Activated effector memory CD4-positive, alpha-beta T cell treated with anti-CD3 and anti-CD28 coated beads, Interleukin-2, amount 50 U/mL, for 16 hours (primary cell): Measurements from ENCODE around the gene CUBN.
"Not testable (repeated sequence)": the region's sequence is repeated elsewhere in the genome, so short reads cannot be mapped to it uniquely, and the experiment has no call there.

Experiments
- DNase-seq: peaks from one replicate; pipeline ENCODE4 v3.0.0-alpha.2; 2020

CUBN gene

DNA sequence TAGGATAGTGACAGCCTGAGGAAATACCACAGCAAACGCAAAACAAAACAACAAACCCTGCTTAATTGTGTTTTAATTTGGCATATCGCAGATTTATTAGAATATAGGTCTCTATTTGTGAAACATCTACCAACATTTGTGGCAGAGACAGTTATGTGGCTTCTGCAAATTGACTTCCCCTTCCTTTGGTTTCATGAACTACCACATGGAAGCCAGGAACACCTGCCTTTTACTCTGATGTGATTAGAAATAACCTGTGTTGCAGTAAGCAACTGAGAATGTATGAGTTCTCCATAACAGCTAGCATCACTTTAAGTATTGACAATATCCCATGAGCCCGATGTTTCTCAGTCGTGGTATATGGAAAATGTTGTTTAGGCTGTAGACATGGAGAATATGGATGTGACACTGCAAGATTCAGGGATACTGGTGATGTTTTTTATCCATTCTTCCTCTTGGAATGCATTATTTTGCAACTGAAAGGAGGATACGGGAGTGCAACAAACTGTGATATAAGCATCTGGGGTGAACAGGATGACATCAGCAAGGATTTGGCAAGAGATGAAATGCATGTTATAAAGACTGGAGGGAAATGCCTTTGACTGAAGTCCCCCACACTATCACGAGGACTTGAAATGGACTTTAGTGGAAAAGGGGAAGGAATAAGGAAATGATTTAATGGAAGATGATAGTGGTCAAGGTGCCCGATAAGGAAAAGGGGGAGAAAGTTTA lies 95.9 kb downstream of the CUBN start:
- no peak for DNase-seq

DNA sequence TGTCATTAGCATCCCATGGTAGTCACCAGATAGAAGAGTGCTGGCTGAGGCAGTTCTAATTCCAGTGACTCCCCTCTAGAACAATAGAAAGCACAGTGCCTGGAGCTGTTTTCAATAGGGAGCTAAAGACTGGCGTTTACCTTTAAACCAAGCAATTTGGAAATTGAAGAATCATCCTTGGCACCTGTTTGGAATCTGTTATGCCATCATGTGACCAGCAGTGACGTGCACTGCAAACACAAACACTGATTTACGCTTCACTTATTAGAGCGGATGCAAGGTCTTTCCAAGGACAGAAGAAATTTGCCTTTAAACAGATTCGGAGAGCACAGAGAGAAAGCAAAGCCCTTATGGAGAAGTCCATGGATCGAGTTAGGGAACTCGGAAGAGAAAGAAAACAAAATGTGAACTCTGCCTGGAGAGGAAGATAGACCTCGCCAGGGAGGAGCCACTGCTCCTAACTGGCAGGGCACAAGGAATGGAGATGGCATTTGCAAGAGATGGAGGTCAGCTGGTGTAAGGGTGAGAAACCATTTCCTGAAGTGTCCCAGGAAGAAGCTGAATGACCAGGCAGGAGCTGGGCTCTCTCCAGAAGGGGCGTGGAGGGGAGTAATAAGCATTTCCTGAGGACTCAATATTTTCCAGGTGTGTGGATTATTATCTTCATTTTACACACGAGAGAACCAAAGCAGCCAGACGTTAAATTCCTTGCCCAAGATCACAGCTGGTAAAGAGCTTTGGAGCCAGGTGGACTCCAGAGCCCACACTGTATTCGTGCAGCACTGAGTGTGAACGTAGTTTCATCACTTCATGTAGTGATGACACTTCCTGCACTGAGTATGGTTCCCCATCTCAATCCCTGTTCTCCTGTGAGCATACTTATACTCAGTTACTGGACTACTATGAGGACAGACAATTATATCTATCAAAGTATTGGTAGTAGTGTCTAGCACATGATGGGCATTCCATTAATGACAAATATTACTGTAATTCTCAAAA lies 97.7 kb downstream of the CUBN start:
- DNase-seq = no peak

DNA sequence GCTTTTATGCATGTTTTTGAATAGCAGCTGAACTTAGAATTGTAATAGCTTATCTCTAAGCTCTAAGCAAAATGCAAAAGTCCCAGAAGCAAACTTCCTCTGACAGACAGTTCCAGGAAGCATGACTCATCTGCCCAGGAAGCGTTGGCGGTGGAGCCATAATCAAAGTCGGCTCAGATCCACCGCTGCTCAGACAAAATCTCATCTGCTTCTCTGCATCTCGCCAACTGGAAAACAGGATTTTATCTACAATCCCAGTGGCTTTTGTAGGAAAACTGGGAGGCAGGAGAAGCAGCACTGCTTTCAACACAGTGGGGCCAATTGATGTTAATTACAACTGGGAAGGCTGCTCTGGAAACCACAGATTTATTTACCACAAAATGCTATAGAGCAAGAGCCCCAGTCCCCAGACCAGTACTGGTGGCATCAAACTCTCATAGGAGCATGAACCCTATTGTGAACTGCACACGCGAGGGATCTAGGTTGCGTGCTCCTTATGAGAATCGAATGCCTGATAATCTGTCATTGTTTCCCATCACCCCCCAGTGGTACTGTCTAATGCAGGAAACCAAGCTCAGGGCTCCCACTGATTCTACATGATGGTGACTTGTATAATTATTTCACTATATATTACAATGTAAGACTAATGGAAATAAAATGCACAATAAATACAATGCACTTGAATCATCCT lies 99.9 kb downstream of the CUBN start:
- DNase-seq = peak; percentile 94

DNA sequence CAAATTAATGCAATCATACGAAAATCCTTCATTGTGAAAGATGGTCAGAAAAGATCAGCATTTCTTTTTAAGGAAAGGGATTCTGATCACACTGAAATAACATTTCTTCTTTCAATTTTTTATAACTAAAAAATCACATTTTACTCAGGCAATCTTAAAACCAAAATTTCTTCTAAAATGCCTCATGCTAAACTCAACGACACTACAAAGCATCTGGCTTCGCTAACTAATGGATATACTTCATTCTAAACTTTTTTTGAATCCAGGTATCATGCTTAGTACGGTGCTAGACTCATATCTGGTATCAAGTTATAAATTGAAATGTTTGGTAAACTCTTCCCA lies 100.4 kb downstream of the CUBN start:
- DNase-seq = no peak

DNA sequence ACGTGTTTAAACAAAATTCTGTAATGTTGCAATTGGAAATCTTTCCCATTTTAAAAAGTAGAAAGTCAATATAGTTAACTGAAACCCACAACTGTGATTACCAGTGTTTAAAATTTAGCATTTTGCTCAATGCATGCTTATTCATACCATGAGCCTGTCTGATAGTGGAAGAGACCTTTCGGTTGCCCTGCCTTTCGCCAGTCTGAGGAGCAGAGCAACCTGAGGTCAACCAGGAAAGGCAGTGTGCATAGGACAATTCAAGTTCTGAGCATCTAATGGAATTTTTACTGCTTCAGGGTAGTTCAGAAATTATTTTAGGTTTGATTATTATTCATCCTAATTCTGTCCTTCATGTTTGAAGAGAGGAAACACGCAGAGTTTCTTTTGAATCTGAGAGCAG lies 100.8 kb downstream of the CUBN start:
- DNase-seq = no peak

DNA sequence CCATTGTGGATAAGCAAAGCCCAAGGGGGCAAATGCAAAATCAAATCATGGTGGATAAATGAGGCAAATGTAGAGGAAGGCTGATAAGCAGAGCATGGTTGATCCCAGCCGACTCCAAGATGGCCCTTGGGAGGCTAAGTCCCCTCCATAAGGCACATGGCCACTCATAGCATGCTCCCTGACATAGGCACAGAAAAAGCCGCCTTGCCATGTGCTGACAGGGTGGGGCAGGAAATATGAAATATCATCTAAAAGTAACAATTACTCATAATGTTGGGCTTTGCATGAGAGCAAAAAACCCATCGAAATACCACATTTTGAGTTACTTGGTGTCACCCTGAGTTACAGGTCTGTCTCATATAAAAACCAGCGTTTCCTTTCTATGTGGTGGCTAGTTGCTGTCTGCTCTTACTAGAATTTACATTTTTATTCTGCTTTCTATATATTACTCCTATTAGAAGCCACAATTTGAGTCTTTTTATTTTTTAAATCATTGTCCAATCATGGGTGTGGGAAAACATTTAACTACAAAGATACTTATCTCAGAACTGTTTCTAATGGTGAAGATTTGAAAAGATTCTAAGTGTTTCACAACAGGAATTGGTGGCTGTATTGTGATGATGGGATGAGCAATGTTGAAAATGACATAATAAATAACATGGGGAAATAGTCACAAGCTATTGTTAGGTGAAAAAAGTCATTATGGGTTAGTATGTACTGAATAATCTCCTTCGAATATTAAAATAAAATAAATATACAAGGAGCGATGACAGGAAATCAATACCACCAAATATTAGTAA lies 102.7 kb downstream of the CUBN start:
- peak; percentile 89 for DNase-seq

DNA sequence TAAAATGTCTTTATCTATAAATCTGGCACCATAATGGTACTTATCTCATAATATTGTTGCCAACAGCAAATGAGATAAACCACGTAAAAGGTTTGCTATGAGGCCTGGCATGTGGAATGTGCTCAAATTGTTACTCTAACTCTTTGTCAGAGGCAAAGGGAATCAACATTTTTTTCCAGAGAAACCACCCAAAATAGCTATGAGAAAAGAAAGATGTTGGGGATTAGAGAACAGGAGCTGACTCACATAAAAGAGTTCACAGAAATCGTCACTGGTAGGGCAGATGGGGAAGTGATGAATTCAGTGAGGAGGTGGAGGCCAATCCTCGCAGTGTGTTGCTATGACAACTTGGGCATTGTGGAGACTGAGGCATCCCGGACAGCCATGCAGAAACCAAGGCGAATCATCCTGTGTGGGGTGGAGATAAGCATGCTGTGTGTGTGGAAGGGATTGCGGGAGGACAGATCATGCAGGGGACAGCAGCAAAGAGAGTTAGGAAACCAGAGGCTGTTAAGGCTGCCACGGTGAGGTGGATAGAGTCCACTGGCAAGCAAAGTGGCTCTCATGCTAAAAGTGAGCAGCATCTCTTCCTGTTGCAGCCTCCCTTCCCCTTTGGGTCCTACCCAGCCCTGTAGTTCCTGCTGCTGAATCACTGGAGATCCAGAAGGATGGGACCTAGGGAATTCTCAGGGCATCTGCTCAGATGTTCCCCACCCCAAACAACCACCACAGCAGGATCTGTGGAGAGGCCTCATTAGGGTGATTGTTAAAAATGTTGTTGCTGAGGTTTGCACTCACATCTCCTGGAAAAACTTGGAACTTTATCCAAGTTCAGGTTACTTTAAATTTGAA lies 103.9 kb downstream of the CUBN start:
- DNase-seq = peak; percentile 85

DNA sequence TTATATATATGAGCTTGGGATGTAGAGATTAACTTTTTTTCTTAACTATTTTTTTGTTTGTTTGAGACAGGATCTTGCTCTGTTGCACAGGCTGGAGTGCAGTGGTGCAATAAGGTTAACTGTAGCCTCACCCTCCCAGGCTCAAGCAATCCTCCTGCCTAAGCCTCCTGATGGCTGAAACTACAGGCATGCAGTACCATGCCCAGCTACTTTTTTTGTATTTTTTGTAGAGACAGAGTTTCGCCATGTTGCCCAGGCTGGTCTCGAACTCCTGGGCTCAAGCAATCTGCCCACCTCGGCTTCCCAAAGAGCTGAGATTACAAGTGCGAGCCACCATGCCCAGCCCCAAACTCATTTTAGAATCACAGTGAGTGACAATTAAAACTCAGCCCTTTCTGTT lies 105.2 kb downstream of the CUBN start:
- DNase-seq = no peak

DNA sequence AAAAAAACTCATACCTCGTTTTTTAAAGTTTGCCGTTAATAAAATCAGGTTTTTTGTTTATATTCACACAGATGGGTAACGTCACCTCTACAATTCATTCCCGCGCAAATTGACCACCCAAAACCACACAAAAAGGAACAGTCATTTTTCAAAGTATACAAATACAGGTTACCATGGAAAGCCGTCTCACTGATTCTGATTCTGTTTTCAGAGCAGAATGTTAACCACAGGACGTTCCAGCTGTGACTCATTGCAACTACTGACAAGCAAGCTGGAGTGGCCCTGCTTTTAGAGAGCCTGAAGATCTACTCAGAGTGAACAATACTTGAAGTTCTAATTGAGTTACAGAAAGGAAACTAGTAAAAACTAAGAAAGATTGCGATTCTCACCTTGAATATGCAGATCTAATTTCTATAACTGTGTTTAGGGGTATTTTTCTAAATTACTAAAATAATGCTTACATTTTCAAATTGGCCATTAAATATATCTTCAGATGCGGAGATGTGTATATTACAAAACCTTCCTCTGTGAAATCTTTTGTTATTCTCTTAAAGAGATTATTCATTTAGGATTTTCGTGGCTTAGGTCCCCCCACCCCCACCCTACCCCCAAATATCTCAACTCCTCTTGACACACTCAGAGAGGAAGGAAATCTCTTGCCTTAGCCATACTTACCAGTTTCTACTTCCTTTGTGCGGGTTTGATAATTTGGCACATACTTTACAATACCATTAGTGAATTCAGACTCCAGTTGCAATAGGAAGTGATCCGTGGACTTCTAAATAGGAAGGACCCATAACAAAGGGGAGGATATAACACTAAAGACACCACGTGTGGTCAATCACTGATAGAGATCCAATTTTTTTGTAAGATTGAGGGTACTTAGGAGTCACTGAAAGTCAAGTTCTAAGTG lies 106.0 kb downstream of the CUBN start:
- peak; percentile 88 for DNase-seq

DNA sequence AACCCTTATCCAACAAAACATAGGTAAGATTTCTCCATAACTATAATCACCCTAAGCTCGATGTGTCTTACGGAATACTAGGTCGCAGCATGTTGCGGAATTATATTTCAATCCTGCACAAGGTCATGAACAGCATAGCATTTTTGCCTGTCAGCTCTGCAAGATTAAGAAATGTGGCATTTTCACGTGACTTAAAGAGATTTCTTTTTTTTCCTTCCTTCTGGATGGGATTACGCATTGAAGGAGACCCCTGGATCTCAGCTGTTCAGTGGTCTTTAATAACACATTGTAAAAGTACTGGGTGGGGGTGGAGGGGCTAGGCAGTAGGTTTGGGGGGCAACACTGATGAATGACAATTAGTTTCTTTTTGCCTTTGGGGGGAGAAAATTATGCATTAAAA lies 106.7 kb downstream of the CUBN start:
- no peak for DNase-seq

DNA sequence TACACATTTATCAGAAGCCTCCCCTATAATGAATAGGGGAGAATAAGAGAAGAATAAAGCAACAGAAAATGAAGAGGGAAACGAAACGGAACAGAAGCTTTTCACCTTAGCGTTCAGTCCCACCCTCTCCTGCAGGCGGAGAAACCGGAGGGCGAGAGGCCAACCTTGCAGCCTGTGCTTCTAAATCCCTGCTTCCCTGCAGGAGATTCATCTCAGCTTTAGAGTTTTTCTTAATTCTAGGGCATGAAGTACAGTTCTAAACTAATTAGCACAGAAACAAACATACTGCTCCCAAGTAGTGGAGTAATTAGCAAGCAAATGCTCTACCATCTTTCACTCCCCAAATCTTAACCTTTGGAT lies 107.2 kb downstream of the CUBN start:
- DNase-seq = no peak

DNA sequence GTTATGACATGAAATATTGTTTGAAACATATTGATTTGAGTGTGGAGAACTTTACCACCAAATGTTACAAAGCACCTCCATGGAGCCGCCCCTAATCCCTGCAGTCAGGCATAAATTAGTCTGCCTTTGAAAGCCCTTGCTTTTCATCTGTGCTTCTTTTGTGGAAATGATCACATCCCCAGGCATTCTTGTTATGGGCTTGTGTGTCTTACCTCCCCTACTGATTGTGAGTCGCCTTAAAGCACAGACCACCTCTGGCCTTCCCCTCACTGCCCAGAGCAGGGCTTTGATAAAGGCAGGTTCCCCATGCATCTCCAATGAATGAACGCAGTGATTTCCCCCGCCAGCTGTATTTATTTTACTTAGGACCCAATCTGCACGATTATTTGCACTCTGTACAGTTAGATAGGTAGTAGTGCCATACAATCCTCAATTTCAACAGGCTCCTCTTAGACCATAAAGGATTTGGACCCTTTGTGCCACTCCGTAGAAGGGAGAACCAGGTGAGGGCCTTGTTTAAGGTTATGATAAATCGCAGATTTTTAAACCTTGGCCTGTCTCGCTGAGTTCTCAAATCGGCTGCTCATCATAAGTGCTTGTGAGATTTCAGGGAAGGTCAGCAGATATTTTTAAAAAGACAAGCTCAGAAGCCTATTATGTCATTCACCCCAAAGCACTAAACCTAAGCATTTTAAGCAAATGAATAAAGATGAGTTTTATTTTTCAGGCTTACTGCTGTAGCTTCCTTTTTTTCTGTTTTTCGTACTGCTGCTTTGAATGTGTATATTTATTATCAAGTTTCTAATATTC lies 107.8 kb downstream of the CUBN start:
- DNase-seq = no peak

DNA sequence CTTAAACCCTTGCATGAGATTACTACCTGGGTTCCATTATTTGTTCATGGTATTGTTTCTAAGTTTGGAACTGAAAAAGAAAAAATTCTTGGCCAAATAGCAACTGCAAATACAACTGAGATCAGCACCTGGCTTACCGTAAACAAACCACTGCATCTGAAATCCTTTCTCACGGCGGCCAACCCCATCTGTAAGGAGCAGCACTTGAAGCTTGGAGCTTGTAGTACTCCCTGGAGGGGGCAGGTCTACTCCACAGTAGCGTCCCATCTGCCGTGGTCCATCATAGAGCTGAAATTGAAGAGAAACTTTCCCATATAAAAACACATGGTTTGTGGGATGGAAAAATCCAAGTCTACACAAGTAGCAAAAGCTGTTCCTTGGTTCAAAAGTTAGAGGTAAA lies 109.9 kb downstream of the CUBN start:
- no peak for DNase-seq

DNA sequence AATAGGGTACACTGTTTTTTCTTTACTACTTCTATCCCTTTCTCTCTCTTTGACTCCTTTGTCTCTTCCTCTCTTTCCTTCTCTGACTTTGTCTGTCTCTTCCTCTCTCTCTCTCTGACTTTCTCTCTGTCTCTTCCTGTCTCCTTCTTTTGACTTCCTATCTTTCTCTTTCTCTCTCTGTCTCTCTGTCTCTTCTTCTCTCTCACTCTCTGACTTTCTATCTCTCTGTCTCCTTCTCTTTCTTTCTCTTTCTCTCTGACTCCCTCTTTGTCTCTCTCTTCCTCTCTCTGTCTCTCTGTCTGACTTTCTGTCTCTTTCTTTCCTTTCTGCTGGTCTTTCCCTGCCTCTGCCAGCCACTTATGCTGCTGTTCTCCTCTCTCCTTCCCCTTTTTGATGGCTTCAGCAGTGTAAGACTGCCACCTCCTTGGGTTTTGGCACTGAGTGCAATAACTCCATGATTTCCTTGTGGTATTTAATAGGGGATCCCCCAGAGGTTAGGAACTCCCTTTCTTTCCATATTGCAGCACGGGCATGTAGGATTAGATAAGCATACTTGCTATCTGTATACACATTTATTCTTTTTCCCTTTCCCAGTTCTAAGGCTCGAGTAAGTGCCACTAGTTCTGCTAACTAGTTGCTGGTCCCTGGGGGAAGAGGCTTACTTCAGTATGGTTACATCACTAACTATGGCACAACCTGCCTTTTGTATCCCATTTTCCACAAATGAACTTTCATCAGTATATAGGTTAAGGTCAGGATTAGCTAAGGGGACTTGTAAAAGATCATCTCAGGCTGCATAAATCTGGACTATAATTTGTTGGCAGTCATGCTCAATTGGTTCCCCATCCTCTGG lies 116.3 kb downstream of the CUBN start:
- not testable (repeated sequence) for DNase-seq

DNA sequence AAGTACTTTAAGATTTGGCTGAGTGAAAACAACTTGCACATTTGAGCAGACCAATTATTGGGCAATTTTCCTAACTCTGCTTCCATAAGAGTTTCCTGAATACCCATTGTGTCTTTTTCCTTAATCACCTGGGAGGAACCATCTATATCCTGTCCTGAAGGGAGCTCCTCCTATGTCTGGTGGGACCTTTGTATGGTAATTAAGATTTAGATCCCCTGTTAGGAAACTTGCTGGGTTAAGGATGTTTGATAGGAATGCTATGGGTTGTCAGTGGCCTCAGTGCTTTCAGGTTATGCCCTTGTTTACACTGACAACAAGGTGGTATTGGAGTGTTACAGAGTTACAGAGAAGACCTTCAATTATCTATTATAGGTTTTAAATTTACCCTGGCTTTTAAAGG lies 116.9 kb downstream of the CUBN start:
- DNase-seq = not testable (repeated sequence)

DNA sequence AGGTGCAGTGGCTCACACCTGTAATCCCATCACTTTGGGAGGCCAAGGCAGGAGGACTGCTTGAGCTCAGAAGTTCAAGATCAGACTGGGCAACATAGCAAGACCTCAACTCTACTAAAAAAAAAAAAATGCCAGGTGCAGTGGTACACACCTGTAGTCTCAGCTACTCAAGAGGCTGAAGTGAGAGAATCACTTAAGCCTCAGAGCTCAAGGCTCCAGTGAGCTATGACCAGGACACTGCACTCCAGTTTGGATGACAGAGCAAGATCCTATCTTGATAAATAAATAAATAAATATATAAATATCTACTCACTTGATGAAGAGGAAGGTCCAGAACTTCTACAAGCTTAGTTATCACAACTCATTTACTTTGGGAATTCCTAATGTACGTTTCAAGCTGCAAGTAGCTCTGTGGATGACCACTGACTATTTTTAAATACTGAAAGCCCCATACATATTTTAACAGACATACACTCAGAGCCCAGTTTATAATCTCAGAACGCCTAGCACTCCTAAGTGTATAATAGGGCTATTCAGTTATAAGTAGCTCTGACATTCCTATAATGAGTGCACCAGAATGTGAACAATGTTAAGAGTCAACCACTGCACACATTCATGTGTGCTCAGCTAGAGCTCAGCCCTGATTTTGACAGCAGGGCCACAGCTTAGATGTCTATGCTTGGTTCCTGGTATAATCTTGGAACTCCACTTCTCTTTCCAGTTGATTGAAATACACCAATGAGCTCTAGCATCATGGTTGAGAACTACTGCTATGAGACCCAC lies 119.1 kb downstream of the CUBN start:
- DNase-seq = no peak

DNA sequence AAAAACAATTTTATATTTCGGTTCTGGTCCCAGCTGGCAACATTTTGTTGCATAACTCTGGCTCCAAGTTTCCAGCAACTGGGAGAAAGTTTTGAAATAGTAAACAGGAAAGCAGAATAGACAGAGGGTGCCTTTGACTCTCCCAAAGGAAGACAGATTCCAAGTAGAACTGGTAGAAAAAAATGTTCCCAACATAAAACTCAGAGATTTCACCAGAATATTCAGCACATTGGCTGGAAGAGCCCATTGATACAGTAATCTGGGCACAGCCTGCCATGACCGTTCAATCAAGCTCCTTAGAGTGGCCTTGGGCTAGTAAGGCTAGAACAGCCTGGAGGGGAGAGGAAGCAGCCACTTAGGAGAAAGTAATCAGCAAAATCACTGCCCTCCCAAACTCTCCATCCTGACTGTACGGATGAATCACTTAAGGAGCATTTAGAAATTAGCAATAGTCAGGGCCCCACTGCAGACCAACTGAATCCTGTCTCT lies 120.4 kb downstream of the CUBN start:
- DNase-seq = no peak

DNA sequence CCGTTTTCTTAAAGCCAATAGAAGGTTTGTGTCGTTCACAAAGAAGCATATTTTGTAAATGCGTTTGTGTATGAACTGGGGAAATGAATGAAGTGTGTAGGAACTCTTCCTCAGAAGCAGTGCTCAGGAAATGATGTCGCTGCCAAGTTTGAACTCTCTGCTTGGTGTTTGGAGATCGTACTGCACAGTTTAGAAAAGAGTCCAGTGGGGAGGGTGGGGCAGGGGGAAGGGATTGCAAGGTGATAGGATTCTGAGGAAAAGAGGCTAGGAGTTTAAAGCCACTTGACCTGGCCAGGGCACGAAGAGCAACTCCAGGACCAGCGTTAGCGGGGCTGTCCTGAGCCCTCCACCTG lies 122.2 kb downstream of the CUBN start:
- DNase-seq = no peak
